ENCODE measurements around the gene RHEB.

The RHEB gene

GRCh38 chr7:151504715-151505326 is 14.9 kb downstream of the RHEB start:
- H3K4me3 ChIP-seq (ENCODE audit: low read depth, low read length) = no peak overlapping the region
- DNase-seq (ENCODE audit: low read depth) = no peak
- TF ChIP-seq, protein P1, sequence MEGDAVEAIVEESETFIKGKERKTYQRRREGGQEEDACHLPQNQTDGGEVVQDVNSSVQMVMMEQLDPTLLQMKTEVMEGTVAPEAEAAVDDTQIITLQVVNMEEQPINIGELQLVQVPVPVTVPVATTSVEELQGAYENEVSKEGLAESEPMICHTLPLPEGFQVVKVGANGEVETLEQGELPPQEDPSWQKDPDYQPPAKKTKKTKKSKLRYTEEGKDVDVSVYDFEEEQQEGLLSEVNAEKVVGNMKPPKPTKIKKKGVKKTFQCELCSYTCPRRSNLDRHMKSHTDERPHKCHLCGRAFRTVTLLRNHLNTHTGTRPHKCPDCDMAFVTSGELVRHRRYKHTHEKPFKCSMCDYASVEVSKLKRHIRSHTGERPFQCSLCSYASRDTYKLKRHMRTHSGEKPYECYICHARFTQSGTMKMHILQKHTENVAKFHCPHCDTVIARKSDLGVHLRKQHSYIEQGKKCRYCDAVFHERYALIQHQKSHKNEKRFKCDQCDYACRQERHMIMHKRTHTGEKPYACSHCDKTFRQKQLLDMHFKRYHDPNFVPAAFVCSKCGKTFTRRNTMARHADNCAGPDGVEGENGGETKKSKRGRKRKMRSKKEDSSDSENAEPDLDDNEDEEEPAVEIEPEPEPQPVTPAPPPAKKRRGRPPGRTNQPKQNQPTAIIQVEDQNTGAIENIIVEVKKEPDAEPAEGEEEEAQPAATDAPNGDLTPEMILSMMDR (IDR thresholded peaks at IDR 0.05; ENCODE audit: low read depth, low read length, missing control alignments) = no peak

- no peak for DNase-seq (ENCODE audit: low read depth)
- TF ChIP-seq, protein P1 (IDR thresholded peaks at IDR 0.05; ENCODE audit: low read depth, low read length, missing control alignments) = no peak
- no peak overlapping the region for H3K4me3 ChIP-seq (ENCODE audit: low read depth, low read length)
Measured at GRCh38 chr7:151503902-151504714, 15.6 kb downstream of the RHEB start.

DNA sequence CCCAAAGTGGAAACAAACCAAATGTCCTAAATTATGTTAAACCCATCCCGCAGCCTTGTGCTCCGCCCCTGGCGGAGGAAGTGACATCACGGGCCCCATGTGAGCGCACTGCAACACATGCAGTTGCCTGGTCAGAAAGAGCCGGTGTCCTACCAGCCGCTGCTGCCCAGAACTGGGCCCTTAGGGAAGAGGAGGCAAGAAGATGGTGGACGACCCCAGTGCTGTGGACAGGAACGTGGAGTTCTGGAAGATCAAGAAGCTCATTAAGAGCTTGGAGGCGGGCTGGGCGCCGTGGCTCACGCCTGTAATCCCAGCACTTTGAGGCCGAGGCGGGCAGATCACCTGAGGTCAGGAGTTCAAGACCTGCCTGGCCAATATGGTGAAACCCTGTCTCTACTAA is 18.0 kb downstream of the RHEB start:
- no peak for DNase-seq (ENCODE audit: low read depth)
- TF ChIP-seq, protein P1 (IDR thresholded peaks at IDR 0.05; ENCODE audit: low read depth, low read length, missing control alignments) = no peak
- no peak overlapping the region for H3K4me3 ChIP-seq (ENCODE audit: low read depth, low read length)

- DNase-seq (ENCODE audit: low read depth) = no peak
- H3K4me3 ChIP-seq (ENCODE audit: low read depth, low read length) = no peak overlapping the region
- TF ChIP-seq, protein P1 (IDR thresholded peaks at IDR 0.05; ENCODE audit: low read depth, low read length, missing control alignments) = no peak
Measured at GRCh38 chr7:151498495-151498894, 21.2 kb downstream of the RHEB start.

GRCh38 chr7:151497306-151497871 is 22.3 kb downstream of the RHEB start:
- no peak for DNase-seq (ENCODE audit: low read depth)
- TF ChIP-seq, protein P1 (IDR thresholded peaks at IDR 0.05; ENCODE audit: low read depth, low read length, missing control alignments) = no peak
- no peak overlapping the region for H3K4me3 ChIP-seq (ENCODE audit: low read depth, low read length)

DNA sequence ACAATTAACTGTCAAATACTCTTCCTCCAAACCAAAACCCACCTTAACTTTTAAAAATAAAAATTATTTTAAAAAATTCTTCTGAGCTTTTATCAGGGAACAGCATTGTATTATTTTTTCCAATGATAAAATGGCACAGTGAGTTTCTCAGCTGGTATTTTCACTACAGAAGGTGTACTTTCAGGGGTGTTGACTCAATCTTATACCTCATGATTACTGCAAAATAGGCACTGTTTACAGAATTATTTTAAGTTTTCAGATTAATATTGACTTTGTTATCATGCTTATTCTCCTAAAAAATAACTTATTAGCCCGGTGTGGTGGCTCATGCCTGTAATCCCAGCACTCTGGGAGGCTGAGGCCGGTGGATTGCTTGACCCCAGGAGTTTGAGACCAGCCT is 24.3 kb downstream of the RHEB start:
- no peak overlapping the region for H3K4me3 ChIP-seq (ENCODE audit: low read depth, low read length)
- no peak for DNase-seq (ENCODE audit: low read depth)
- TF ChIP-seq, protein P1 (IDR thresholded peaks at IDR 0.05; ENCODE audit: low read depth, low read length, missing control alignments) = no peak

Data from GM12864 (cell line).